GM12872 (cell line): Measurements from ENCODE around the gene ZNF664.

Source experiments
- CTCF ChIP-seq: IDR thresholded peaks from 3 replicates; pipeline ENCODE4 v1.5.1; 2011; ENCODE audit warnings: low read depth, mild to moderate bottlenecking, low read length, moderate library complexity; ENCODE audit not compliant: insufficient read depth

ZNF664 gene

GRCh38 chr12:123948796-123949769 is 23.9 kb upstream of the ZNF664 start:
- TF ChIP-seq CTCF = no peak

DNA sequence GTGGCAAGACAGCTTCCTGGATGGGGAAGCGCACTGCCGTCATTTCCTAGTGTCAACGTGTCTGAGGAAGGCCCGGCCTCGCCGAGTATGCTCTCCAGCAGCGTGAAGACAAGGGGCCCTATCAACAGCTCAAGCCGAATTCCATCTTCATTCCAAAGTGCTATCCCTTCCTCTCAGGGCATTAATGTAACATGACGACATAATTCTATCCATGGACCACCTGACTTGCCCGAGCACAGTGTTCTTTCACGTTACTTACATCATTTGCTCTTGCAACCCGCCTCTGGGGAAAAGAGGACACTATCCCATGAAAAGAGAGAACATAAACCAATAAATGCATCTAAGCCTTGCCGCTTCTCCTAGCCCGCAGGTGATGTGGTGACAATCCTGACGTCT is 23.2 kb upstream of the ZNF664 start:
- TF ChIP-seq CTCF = no peak

DNA sequence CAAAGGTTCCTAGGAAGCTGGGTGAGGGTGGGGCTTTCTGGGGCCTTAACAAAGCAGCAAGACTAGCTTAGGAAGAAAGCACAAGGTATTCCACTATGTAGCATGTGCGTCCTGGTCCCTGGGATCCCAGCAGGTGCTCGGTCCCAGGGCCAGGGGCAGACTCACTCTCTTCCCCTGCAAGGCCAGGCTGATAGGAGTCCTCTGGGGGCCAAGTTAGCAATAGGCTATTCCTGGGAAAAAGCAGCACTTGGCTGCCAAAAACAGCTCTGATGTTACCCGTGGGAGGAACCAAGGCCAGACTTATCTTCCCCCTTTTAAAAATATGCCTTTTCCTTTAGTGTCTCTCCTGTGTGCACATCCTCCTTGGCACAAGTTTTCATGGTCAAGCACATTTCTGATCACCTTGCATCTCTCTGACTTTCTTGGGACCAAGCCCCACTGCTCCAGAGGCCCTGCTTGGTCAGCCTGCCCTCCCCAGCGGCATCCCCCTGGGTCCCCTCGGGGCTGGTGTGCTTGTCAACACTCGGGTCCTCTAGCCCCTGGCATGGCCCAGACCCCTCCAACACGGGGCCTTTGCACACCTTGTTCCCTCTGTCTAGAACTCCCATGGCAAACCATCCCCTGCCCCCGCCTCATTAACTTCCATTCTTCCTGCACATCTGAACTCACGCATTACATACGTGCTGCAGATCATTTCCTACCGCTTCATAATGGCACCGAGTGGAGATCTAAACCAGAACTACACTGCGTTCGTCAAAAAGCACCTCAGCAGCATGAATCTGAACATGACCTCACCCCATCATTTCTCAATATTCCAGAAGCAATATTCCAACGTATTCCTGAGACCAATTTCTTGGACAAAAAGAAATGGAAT is 22.3 kb upstream of the ZNF664 start:
- TF ChIP-seq CTCF = no peak

GRCh38 chr12:123951467-123951866 is 21.5 kb upstream of the ZNF664 start:
- TF ChIP-seq CTCF = no peak

GRCh38 chr12:123952037-123952436 is 21.0 kb upstream of the ZNF664 start:
- no peak for TF ChIP-seq CTCF

- no peak for TF ChIP-seq CTCF
These were observed 18.2 kb upstream of the ZNF664 start for GRCh38 chr12:123954647-123955350.

GRCh38 chr12:123956249-123956648 is 16.8 kb upstream of the ZNF664 start:
- no peak for TF ChIP-seq CTCF
